C4-2B (cell line): ENCODE results near the gene KDM2A.

Experiments
- ZFX ChIP-seq: fragments of 450-650 bp; IDR thresholded peaks from 2 replicates; pipeline ENCODE4 v1.6.1; 2017
- TF ChIP-seq, protein P1 (sequence below): fragments of 450-650 bp; conservative IDR thresholded peaks from 2 replicates; pipeline ENCODE4 v1.5.1; 2017; ENCODE audit warnings: mild to moderate bottlenecking

DNA sequence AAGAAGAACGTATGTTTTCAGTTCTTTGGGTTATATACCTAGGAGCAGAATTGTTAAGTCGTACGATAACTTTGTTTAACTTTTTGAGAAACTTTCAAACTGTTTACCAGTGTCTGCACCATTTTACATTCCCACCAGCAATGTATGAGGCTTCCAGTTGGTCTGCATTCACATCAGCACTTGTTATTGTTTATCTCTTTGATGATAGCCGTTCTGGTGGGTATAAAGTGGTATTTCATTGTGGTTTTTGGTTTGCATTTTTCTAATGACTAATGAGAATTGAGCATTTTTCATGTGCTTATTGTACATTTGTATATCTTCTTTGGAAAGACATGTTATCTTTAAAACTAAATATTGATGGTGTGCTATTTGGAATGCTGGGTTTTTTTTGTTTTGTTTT, 59.8 kb downstream of the KDM2A start:
- TF ChIP-seq, protein P1, sequence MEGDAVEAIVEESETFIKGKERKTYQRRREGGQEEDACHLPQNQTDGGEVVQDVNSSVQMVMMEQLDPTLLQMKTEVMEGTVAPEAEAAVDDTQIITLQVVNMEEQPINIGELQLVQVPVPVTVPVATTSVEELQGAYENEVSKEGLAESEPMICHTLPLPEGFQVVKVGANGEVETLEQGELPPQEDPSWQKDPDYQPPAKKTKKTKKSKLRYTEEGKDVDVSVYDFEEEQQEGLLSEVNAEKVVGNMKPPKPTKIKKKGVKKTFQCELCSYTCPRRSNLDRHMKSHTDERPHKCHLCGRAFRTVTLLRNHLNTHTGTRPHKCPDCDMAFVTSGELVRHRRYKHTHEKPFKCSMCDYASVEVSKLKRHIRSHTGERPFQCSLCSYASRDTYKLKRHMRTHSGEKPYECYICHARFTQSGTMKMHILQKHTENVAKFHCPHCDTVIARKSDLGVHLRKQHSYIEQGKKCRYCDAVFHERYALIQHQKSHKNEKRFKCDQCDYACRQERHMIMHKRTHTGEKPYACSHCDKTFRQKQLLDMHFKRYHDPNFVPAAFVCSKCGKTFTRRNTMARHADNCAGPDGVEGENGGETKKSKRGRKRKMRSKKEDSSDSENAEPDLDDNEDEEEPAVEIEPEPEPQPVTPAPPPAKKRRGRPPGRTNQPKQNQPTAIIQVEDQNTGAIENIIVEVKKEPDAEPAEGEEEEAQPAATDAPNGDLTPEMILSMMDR = no peak
- TF ChIP-seq ZFX = no peak
